HepG2 (cell line): ENCODE measurements around the gene TEX22. TPM values are rescaled to one million over a fixed set of nuclear protein-coding genes. Genes with fewer than 3 reads are reported as not detected.

Experiments
- ATAC-seq: fragments of 200-7000 bp; cut with Tn5 transposase; 3 replicates; pipeline ENCODE4 v1.9.1; 2020; ENCODE audit warnings: mild to moderate bottlenecking, moderate library complexity
- BruUV-seq: library from RNA; stranded (reverse); fragments of 400-500 nt; replicated peaks from 2 replicates; lab custom pipeline; 2021; lab: Mats Ljungman, UMichigan
- CTCF ChIA-PET: fragments of 300-600 bp; formaldehyde crosslinking; extraction: SDS; loops from one replicate; lab custom pipeline; 2021; ENCODE audit warnings: low total read pairs, inconsistent platforms, low intra/inter-chr PET ratio; lab: Yijun Ruan, JAX
- POLR2A ChIA-PET: fragments of 350-600 bp; sonication (Branson Sonifier 250); formaldehyde crosslinking; loops from one replicate; lab custom pipeline; 2020; ENCODE audit warnings: antibody characterized with exemption, inconsistent platforms; lab: Yijun Ruan, JAX
- DNase-seq: peaks from one replicate; pipeline ENCODE4 v3.0.0-alpha.2; 2015; ENCODE audit warnings: low spot score
- FAIRE-seq: peaks from 3 replicates; lab custom pipeline; 2011; peaks lifted over from hg19 to GRCh38; lab: Jason Lieb, UNC
- H2AFZ ChIP-seq: one replicate; pipeline ENCODE4 v1.6.1; 2011; ENCODE audit warnings: low read length, inconsistent platforms
- H3K27ac ChIP-seq: fragments of 300-600 bp; 3 replicates; pipeline ENCODE4 v1.8.0; 2011; ENCODE audit warnings: mixed run types, mild to moderate bottlenecking, mixed read lengths, low read length, inconsistent platforms; ENCODE audit not compliant: insufficient read depth; ENCODE audit errors: extremely low read length
- H3K27me3 ChIP-seq, 2 experiments: fragments of 200-600 bp in 1 of 2; 2 replicates in 1 of 2; 3 replicates in 1 of 2; pipeline versions ENCODE4 v1.6.0 to v1.8.0; 2011; ENCODE audit warnings: low read length in 2 of 2, mild to moderate bottlenecking in 2 of 2, moderate library complexity in 2 of 2, inconsistent platforms in 1 of 2; ENCODE audit not compliant: insufficient read depth in 2 of 2, control insufficient read depth in 1 of 2
- H3K36me3 ChIP-seq, 2 experiments: fragments of 200-600 bp in 1 of 2; replicated peaks in 1 of 2; 2 replicates in 1 of 2; 3 replicates in 1 of 2; pipeline versions ENCODE4 v1.5.1 to v1.8.0; 2011; ENCODE audit warnings: low read length in 2 of 2, inconsistent platforms in 1 of 2; ENCODE audit not compliant: insufficient read depth in 2 of 2, control insufficient read depth in 1 of 2
- H3K4me1 ChIP-seq: 2 replicates; pipeline ENCODE4 v1.5.1; 2012; ENCODE audit warnings: low read length, inconsistent platforms; ENCODE audit not compliant: insufficient read depth
- H3K4me2 ChIP-seq: 2 replicates; pipeline ENCODE4 v1.6.0; 2011; ENCODE audit warnings: low read depth, low read length, inconsistent platforms
- H3K4me3 ChIP-seq, 3 experiments: fragments of 200-600 bp in 1 of 3; sonication (generic), shearing (Covaris generic) in 1 of 3; replicated peaks in 1 of 3; 2 replicates each; pipeline ENCODE4 v1.5.1; 2011 to 2016; ENCODE audit warnings: low read length in 3 of 3, inconsistent platforms in 2 of 3, low read depth in 2 of 3, mild to moderate bottlenecking in 2 of 3, control low read depth in 1 of 3, mixed read lengths in 1 of 3; ENCODE audit not compliant: insufficient read depth in 1 of 3
- H3K79me2 ChIP-seq: one replicate; pipeline ENCODE4 v1.6.1; 2011; ENCODE audit warnings: low read length, inconsistent platforms; ENCODE audit not compliant: insufficient read depth
- H3K9ac ChIP-seq: 2 replicates; pipeline ENCODE4 v1.6.0; 2011; ENCODE audit warnings: mild to moderate bottlenecking, low read depth, low read length, inconsistent platforms; ENCODE audit not compliant: insufficient read depth
- H3K9me3 ChIP-seq: 2 replicates; pipeline ENCODE4 v1.5.1; 2012; ENCODE audit warnings: mild to moderate bottlenecking, low read length
- H4K20me1 ChIP-seq: 2 replicates; pipeline ENCODE4 v1.6.0; 2011; ENCODE audit warnings: inconsistent platforms, mild to moderate bottlenecking, low read length, moderate library complexity; ENCODE audit not compliant: insufficient read depth
- FOXA1 ChIP-seq, 2 experiments: fragments of 450-650 bp in 1 of 2; sonication (generic) in 1 of 2; formaldehyde crosslinking in 1 of 2; IDR thresholded peaks; 2 replicates each; pipeline versions ENCODE4 v1.4.0 to v1.6.1; 2016 to 2020; ENCODE audit warnings: missing genetic modification reagents in 1 of 2
- GABPA ChIP-seq, 2 experiments: IDR thresholded peaks; 2 replicates each; pipeline ENCODE4 v1.6.1; 2011 to 2016; ENCODE audit warnings: low read depth in 2 of 2, low read length in 1 of 2, missing biosample characterization in 1 of 2, missing genetic modification characterization in 1 of 2
- GFI1 ChIP-seq: sonication (generic); formaldehyde crosslinking; IDR thresholded peaks from 2 replicates; pipeline ENCODE4 v1.5.0; 2020; ENCODE audit warnings: missing genetic modification reagents, mild to moderate bottlenecking, borderline replicate concordance
- GTF3A ChIP-seq: sonication (generic); formaldehyde crosslinking; conservative IDR thresholded peaks from 2 replicates; pipeline ENCODE4 v1.4.0; 2020; ENCODE audit warnings: mild to moderate bottlenecking, missing genetic modification reagents
- HOXA7 ChIP-seq: sonication (generic); formaldehyde crosslinking; IDR thresholded peaks from 2 replicates; pipeline ENCODE4 v1.8.1; 2022; ENCODE audit warnings: mild to moderate bottlenecking, missing genetic modification reagents, moderate library complexity
- IRX3 ChIP-seq: sonication (generic); formaldehyde crosslinking; IDR thresholded peaks from 2 replicates; pipeline ENCODE4 v1.8.1; 2023; ENCODE audit warnings: mild to moderate bottlenecking, low read depth, missing genetic modification reagents, borderline replicate concordance
- PBX3 ChIP-seq: sonication (generic); formaldehyde crosslinking; IDR thresholded peaks from 2 replicates; pipeline ENCODE4 v1.8.1; 2023; ENCODE audit warnings: missing genetic modification reagents, inconsistent platforms, borderline replicate concordance
- RNF2 ChIP-seq: fragments of 450-650 bp; conservative IDR thresholded peaks from 2 replicates; pipeline ENCODE4 v1.6.1; 2016; ENCODE audit warnings: low read depth
- RXRB ChIP-seq: IDR thresholded peaks from 2 replicates; pipeline ENCODE4 v1.6.1; 2016; ENCODE audit warnings: borderline replicate concordance, missing genetic modification reagents, missing compliant biosample characterization
- STAT6 ChIP-seq: sonication (generic); formaldehyde crosslinking; IDR thresholded peaks from 2 replicates; pipeline ENCODE4 v1.4.0; 2020; ENCODE audit warnings: missing genetic modification reagents, mild to moderate bottlenecking, borderline replicate concordance
- SUZ12 ChIP-seq: fragments of 150-350 bp; IDR thresholded peaks from 2 replicates; pipeline ENCODE4 v1.6.1; 2014; ENCODE audit warnings: low read depth, low read length
- XRCC5 ChIP-seq: fragments of 200-400 bp; formaldehyde crosslinking; optimal IDR thresholded peaks from 2 replicates; pipeline ENCODE3; 2017; ENCODE audit warnings: mild to moderate bottlenecking, low read length
- ZEB1 ChIP-seq: IDR thresholded peaks from 2 replicates; pipeline ENCODE4 v1.6.1; 2012; ENCODE audit warnings: mild to moderate bottlenecking, low read depth, inconsistent platforms; ENCODE audit not compliant: insufficient replicate concordance
- ZFP36 ChIP-seq: fragments of 150-350 bp; IDR thresholded peaks from 2 replicates; pipeline ENCODE4 v1.6.1; 2018; ENCODE audit warnings: borderline replicate concordance, low read length, low read depth; ENCODE audit not compliant: partially characterized antibody
- ZFP82 ChIP-seq: sonication (generic); formaldehyde crosslinking; IDR thresholded peaks from 2 replicates; pipeline ENCODE4 v1.5.1; 2020; ENCODE audit warnings: mild to moderate bottlenecking, missing genetic modification reagents, borderline replicate concordance
- ZMYM4 ChIP-seq: sonication (generic); formaldehyde crosslinking; IDR thresholded peaks from 2 replicates; pipeline ENCODE4 v1.8.1; 2023; ENCODE audit warnings: mild to moderate bottlenecking, missing genetic modification reagents
- ZNF263 ChIP-seq: sonication (generic); formaldehyde crosslinking; IDR thresholded peaks from 2 replicates; pipeline ENCODE4 v1.4.0; 2020; ENCODE audit warnings: missing genetic modification reagents
- ZNF274 ChIP-seq: sonication (generic); formaldehyde crosslinking; IDR thresholded peaks from 2 replicates; pipeline ENCODE4 v1.5.1; 2020; ENCODE audit warnings: mild to moderate bottlenecking, missing genetic modification reagents
- ZNF557 ChIP-seq: sonication (generic); formaldehyde crosslinking; IDR thresholded peaks from 2 replicates; pipeline ENCODE4 v1.4.0; 2020; ENCODE audit warnings: missing genetic modification reagents
- WGBS: methylation state at CpG from one replicate; pipeline ENCODE4 v1.1.6; 2017; ENCODE audit warnings: low lambda C conversion rate; 5-methylcytosine and 5-hydroxymethylcytosine counted together
- in situ Hi-C: cut with HindIII; loops from 2 replicates; pipeline ENCODE4 v1.10.0; 2017; ENCODE audit warnings: low pct_unique_long_range_greater_than_20kb; ENCODE audit not compliant: extremely low pct_ligation_motif_present
- intact Hi-C: fragments of 100-400 bp; cut with micrococcal nuclease; formaldehyde crosslinking; loops from one replicate; pipeline ENCODE4 v1.10.0; 2022; ENCODE audit not compliant: unreplicated experiment
- polyA plus RNA-seq, 8 experiments: library from polyadenylated mRNA; depleted of rRNA in 3 of 8; stranded (reverse) in 7 of 8; unstranded in 1 of 8; fragments of >200 nt; fragmentation: Illumina TruSeq in 4 of 8; extraction: Trizol in 4 of 8; gene quantifications; 2 replicates each; pipeline versions ENCODE4 v1.2.1 to v1.2.3, GENCODE V29; 2011 to 2016; ENCODE audit warnings: low read depth in 4 of 8, missing spikeins in 1 of 8, mixed read lengths in 1 of 8; ENCODE audit not compliant: insufficient read depth in 1 of 8
- total RNA-seq, 5 experiments: library from RNA; depleted of rRNA; stranded (reverse); fragments of >200 nt; fragmentation: Illumina TruSeq; extraction: Trizol; gene quantifications; 2 replicates each; pipeline ENCODE4 v1.2.3, GENCODE V29; 2016; ENCODE audit warnings: low read depth in 1 of 5
- TF ChIP-seq, protein P1 (sequence below): sonication (generic); formaldehyde crosslinking; IDR thresholded peaks from 2 replicates; pipeline ENCODE4 v1.4.0; 2020; ENCODE audit warnings: missing genetic modification reagents

The TEX22 gene
- total and polyA plus RNA-seq, 2 of the 13 experiments (the other 11 are each of a cell fraction or from before 2014, with no cell fraction given) = 0.07 to 0.27 TPM

- DNase-seq = no peak
- Histone ChIP-seq H3K27ac (no peak overlapping the region), H3K79me2 (no peaks in the 10 kb centered on the region), H3K27me3 (no peaks in the 10 kb centered on the region), H3K4me2 (no peak overlapping the region), H3K9ac (no peak overlapping the region), H3K4me3 (no peak overlapping the region), H3K36me3 (no peaks in the 10 kb centered on the region), H3K9me3 (no peaks in the 10 kb centered on the region), H3K4me1 (no peaks in the 10 kb centered on the region), H4K20me1 (no peaks in the 10 kb centered on the region), H2AFZ (no peak overlapping the region)
- ChIA-PET POLR2A (no interaction called here), CTCF (no interaction called here)
- TF ChIP-seq GTF3A (CRISPR knock-in tag) (no peak), HOXA7 (no peak), ZNF263 (CRISPR knock-in tag) (no peak), XRCC5 (no peak), GABPA (IDR thresholded peaks at IDR 0.05; ENCODE audit: low read depth, low read length) (no peak), GABPA (CRISPR knock-in tag; IDR thresholded peaks at IDR 0.05; ENCODE audit: low read depth) (no peak), ZFP36 (no peak), SUZ12 (no peak), PBX3 (CRISPR knock-in tag) (no peak), ZMYM4 (no peak), IRX3 (CRISPR knock-in tag) (no peak), FOXA1 (IDR thresholded peaks at IDR 0.05) (no peak), FOXA1 (CRISPR knock-in tag; IDR thresholded peaks at IDR 0.05) (no peak), ZNF274 (no peak), RXRB (CRISPR knock-in tag) (no peak), ZEB1 (no peak), RNF2 (no peak), GFI1 (CRISPR knock-in tag) (no peak), STAT6 (no peak), ZNF557 (CRISPR knock-in tag) (no peak), ZFP82 (CRISPR knock-in tag) (no peak)
- TF ChIP-seq, protein P1, sequence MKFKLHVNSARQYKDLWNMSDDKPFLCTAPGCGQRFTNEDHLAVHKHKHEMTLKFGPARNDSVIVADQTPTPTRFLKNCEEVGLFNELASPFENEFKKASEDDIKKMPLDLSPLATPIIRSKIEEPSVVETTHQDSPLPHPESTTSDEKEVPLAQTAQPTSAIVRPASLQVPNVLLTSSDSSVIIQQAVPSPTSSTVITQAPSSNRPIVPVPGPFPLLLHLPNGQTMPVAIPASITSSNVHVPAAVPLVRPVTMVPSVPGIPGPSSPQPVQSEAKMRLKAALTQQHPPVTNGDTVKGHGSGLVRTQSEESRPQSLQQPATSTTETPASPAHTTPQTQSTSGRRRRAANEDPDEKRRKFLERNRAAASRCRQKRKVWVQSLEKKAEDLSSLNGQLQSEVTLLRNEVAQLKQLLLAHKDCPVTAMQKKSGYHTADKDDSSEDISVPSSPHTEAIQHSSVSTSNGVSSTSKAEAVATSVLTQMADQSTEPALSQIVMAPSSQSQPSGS (CRISPR knock-in tag) = no peak
- intact Hi-C loops = no loop called here
- in situ Hi-C loops = loop anchor here (5.0 kb wide), 2 partner anchors 109 to 154 kb away; partner anchors contain the start of gene CRIP1
- no TSS peak for BruUV-seq
- ATAC-seq = no peak
- 83% methylated on average over 9 of the region's 11 CpGs for WGBS
- FAIRE-seq = no peak
These were observed 20.1 kb upstream of the TEX22 start for GRCh38 chr14:105378199-105378598.
